NB4 (cell line): Measurements from ENCODE around the gene THADA.

Experiments used
- CTCF ChIP-seq: IDR thresholded peaks from one replicate; pipeline ENCODE4 v1.5.1; 2012; ENCODE audit warnings: low read depth, low read length
- MAX ChIP-seq: IDR thresholded peaks from 2 replicates; pipeline ENCODE4 v1.6.1; 2011; ENCODE audit warnings: low read depth, low read length
- MYC ChIP-seq: IDR thresholded peaks from 2 replicates; pipeline ENCODE4 v1.6.1; 2011; ENCODE audit warnings: low read depth, low read length
- POLR2A ChIP-seq: IDR thresholded peaks from 2 replicates; pipeline ENCODE4 v1.6.1; 2011; ENCODE audit warnings: mild to moderate bottlenecking; ENCODE audit not compliant: insufficient read length; ENCODE audit errors: extremely low read depth

GRCh38 chr2:43372416-43373081, 223.3 kb downstream of the THADA start:
- no peak for TF ChIP-seq CTCF
- TF ChIP-seq POLR2A: no peak
- TF ChIP-seq MAX: no peak
- no peak for TF ChIP-seq MYC
